ENCODE data around the gene LIN54. TPM values are rescaled to one million over a fixed set of nuclear protein-coding genes. Genes with fewer than 3 reads are reported as not detected.
"Not testable (repeated sequence)": the region's sequence is repeated elsewhere in the genome, so short reads cannot be mapped to it uniquely, and the experiment has no call there.

Gene LIN54
- total RNA-seq, 3 donors from 2014 or later: 9.8 to 14.0 (median 11.7) TPM

DNA sequence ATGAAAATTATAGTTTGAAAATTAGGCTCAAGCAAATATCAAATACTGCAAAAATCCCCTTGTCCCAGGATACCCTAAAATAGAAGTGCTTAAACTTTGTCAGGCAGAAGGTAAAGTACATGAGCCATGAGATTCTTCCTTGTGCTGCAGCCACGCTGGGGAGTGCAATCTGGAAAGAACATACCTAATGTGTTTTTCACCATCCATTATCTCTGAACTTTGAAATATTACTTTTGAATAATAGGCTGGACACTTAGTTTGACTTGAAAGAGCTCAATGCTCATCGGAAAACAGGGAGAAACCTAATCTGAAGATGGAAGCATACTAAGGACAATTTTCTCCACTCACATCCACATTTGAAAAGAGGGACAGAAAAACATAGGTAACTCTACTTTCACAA lies 91.2 kb downstream of the LIN54 start:
- H3K9me3 ChIP-seq: no peaks in the 10 kb centered on the region
- no peak for DNase-seq (ENCODE audit: low spot score in 2 of 2)
- H3K27me3 ChIP-seq: no peaks in the 10 kb centered on the region
- no peaks in the 10 kb centered on the region for H3K4me1 ChIP-seq
- no peaks in the 10 kb centered on the region for H3K36me3 ChIP-seq
- H3K27ac ChIP-seq: no peak overlapping the region
- TF ChIP-seq POLR2A (IDR thresholded peaks at IDR 0.05): no peak
- TF ChIP-seq POLR2AphosphoS5 (IDR thresholded peaks at IDR 0.05): no peak
- TF ChIP-seq, protein P1, sequence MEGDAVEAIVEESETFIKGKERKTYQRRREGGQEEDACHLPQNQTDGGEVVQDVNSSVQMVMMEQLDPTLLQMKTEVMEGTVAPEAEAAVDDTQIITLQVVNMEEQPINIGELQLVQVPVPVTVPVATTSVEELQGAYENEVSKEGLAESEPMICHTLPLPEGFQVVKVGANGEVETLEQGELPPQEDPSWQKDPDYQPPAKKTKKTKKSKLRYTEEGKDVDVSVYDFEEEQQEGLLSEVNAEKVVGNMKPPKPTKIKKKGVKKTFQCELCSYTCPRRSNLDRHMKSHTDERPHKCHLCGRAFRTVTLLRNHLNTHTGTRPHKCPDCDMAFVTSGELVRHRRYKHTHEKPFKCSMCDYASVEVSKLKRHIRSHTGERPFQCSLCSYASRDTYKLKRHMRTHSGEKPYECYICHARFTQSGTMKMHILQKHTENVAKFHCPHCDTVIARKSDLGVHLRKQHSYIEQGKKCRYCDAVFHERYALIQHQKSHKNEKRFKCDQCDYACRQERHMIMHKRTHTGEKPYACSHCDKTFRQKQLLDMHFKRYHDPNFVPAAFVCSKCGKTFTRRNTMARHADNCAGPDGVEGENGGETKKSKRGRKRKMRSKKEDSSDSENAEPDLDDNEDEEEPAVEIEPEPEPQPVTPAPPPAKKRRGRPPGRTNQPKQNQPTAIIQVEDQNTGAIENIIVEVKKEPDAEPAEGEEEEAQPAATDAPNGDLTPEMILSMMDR (IDR thresholded peaks at IDR 0.05): no peak
- no peak overlapping the region for H3K4me3 ChIP-seq
- intact Hi-C loops (cut with DNase I; ENCODE audit: low total_unique reads): no loop called here

DNA sequence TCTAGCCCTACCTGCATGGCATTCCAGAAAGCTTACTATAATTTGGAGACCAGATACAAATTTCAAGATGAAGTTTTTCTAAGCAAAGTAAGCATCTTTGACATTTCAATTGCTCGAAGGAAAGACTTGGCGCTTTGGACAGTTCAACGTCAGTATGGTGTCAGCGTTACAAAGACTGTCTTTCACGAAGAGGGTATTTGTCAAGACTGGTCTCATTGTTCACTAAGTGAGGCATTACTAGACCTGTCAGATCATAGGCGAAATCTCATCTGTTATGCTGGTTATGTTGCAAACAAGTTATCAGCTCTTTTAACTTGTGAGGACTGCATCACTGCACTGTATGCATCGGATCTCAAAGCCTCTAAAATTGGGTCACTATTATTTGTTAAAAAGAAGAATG lies 92.5 kb downstream of the LIN54 start:
- intact Hi-C loops (cut with DNase I; ENCODE audit: low total_unique reads): no loop called here
- no peak for TF ChIP-seq POLR2A (IDR thresholded peaks at IDR 0.05)
- no peak for TF ChIP-seq POLR2AphosphoS5 (IDR thresholded peaks at IDR 0.05)
- TF ChIP-seq, protein P1 (IDR thresholded peaks at IDR 0.05): no peak

DNA sequence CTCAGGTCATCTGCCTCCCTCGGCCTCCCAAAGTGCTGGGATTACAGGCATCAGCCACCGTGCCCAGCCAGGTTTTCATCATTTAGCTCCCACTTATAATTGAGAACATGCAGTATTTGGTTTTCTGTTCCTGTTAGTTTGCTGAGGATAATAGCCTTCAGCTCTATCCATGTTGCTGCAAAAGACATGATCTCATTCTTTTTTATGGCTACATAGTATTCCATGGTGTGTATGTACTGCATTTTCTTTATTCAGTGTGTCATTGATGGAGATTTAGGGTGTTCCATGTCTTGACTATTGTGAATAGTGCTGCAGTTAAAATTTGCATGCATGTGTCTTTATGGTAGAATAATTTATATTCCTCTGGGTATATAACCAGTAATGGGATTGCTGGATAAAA lies 96.7 kb downstream of the LIN54 start:
- H3K36me3 ChIP-seq; intact Hi-C loops (cut with DNase I; ENCODE audit: low total_unique reads); DNase-seq (ENCODE audit: low spot score in 2 of 2); H3K4me3 ChIP-seq; H3K27me3 ChIP-seq; H3K9me3 ChIP-seq; H3K27ac ChIP-seq; H3K4me1 ChIP-seq: not testable (repeated sequence)

More for the DNA sequence above, 92.5 kb downstream of the LIN54 start:
- H3K27ac ChIP-seq: no peak overlapping the region
- no peaks in the 10 kb centered on the region for H3K36me3 ChIP-seq
- H3K4me1 ChIP-seq: no peaks in the 10 kb centered on the region
- H3K4me3 ChIP-seq: no peak overlapping the region
- no peaks in the 10 kb centered on the region for H3K9me3 ChIP-seq
- H3K27me3 ChIP-seq: no peaks in the 10 kb centered on the region
- DNase-seq (ENCODE audit: low spot score in 2 of 2): no peak

DNA sequence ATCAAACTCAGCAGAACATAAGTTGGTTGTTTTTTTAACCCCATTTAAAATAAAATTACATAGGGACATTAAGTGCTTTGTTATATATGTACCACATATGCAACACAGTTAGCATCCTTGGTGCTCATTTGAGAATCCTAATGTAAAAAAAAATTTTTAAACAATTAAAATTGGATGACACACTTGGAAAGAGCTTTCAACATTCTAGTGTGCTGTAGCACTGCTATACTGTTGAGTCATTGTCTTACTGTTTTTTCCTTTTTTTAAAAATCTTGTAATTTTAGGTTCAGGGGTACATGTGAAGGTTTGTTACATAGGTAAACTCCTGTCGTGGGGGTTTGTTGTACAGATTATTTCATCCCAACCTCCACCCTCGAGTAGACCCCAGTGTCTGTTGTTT lies 97.3 kb downstream of the LIN54 start:
- intact Hi-C loops (cut with DNase I; ENCODE audit: low total_unique reads): no loop called here
- Histone ChIP-seq H3K27ac (no peak overlapping the region), H3K9me3 (no peaks in the 10 kb centered on the region), H3K27me3 (no peaks in the 10 kb centered on the region), H3K36me3 (no peaks in the 10 kb centered on the region), H3K4me3 (no peak overlapping the region), H3K4me1 (no peaks in the 10 kb centered on the region)
- no peak for DNase-seq (ENCODE audit: low spot score in 2 of 2)
- no peak for TF ChIP-seq POLR2AphosphoS5 (IDR thresholded peaks at IDR 0.05)
- TF ChIP-seq, protein P1 (IDR thresholded peaks at IDR 0.05): no peak
- TF ChIP-seq POLR2A (IDR thresholded peaks at IDR 0.05): no peak

DNA sequence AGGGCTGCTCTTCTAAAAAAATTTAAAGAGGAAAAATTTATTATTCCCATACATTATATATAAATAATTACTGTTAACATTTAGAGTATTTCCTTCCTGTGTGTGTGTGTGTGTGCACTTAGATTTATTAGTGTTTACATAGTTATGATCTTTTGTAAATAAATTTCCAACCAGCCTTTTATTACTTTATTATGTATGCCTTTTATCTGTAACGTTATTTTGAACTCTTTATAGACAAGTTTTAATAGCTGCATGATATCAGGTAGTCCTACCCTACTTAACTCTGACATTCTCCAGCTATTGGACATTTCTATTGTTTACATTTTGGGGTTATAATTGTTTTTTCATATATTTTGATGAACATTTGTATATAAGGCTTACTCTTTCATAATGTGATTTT lies 101.3 kb downstream of the LIN54 start:
- no peaks in the 10 kb centered on the region for H3K36me3 ChIP-seq
- TF ChIP-seq POLR2A (IDR thresholded peaks at IDR 0.05): no peak
- TF ChIP-seq POLR2AphosphoS5 (IDR thresholded peaks at IDR 0.05): no peak
- TF ChIP-seq, protein P1 (IDR thresholded peaks at IDR 0.05): no peak
- no peaks in the 10 kb centered on the region for H3K9me3 ChIP-seq
- no peak overlapping the region for H3K27ac ChIP-seq
- no peaks in the 10 kb centered on the region for H3K4me1 ChIP-seq
- no peak overlapping the region for H3K4me3 ChIP-seq
- DNase-seq (ENCODE audit: low spot score in 2 of 2): no peak
- intact Hi-C loops (cut with DNase I; ENCODE audit: low total_unique reads): no loop called here
- H3K27me3 ChIP-seq: no peaks in the 10 kb centered on the region

DNA sequence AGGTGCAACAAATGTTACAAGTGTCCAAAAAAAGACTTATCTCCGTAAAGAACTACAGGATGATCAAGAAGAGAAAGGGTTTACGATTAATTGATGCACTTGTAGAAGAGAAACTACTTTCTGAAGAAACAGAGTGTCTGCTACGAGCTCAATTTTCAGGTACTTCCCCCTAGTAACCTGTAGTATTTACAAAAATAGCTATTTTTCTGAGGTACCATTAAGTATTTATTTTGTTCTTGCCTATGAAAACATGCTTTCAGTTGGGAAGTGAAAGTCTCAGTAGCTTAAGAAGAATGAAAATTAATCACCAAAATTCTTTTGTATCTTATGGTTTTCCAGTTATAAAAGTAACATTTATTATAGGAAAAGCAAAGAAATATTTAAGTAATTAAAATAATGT lies 104.2 kb downstream of the LIN54 start:
- H3K36me3 ChIP-seq: no peaks in the 10 kb centered on the region
- TF ChIP-seq POLR2AphosphoS5 (IDR thresholded peaks at IDR 0.05) (no peak), POLR2A (IDR thresholded peaks at IDR 0.05) (no peak)
- TF ChIP-seq, protein P1 (IDR thresholded peaks at IDR 0.05): no peak
- no peak overlapping the region for H3K27ac ChIP-seq
- no peaks in the 10 kb centered on the region for H3K4me1 ChIP-seq
- intact Hi-C loops (cut with DNase I; ENCODE audit: low total_unique reads): no loop called here
- DNase-seq (ENCODE audit: low spot score in 2 of 2): no peak
- no peak overlapping the region for H3K4me3 ChIP-seq
- H3K27me3 ChIP-seq: no peaks in the 10 kb centered on the region
- no peaks in the 10 kb centered on the region for H3K9me3 ChIP-seq
